NCI-H1092 (cell line): Measurements from ENCODE around the gene EXOSC1.
A peak's percentile ranks its signal among the peaks of the same experiment; 100 is the strongest.
"Not testable (repeated sequence)": the region's sequence is repeated elsewhere in the genome, so short reads cannot be mapped to it uniquely, and the experiment has no call there.

ENCODE experiments used
- DNase-seq: peaks from one replicate; lab custom pipeline; 2025; lab: John Stamatoyannopoulos, UW

Gene EXOSC1

GRCh38 chr10:97445722-97446639, at the start of gene EXOSC1, which contains the start of gene ZDHHC16:
TSS of gene EXOSC1 (minus strand) at chr10:97446006. CDS start at chr10:97445985, 21 bp downstream.
TSS of gene ZDHHC16 (plus strand) at chr10:97446175. CDS start at chr10:97451676, 5,501 bp downstream.
- peak; percentile 84 for DNase-seq

GRCh38 chr10:97494863-97495506, 49.2 kb upstream of the EXOSC1 start:
- no peak for DNase-seq

- no peak for DNase-seq
Observed at GRCh38 chr10:97494151-97494550, 48.3 kb upstream of the EXOSC1 start.

GRCh38 chr10:97490592-97490991, 44.8 kb upstream of the EXOSC1 start:
- DNase-seq, result no peak

- DNase-seq, result no peak
Observed at GRCh38 chr10:97485647-97486281, 40.0 kb upstream of the EXOSC1 start.

GRCh38 chr10:97483921-97484320, 38.1 kb upstream of the EXOSC1 start:
- DNase-seq, result no peak

- no peak for DNase-seq
Observed at GRCh38 chr10:97483506-97483905, 37.7 kb upstream of the EXOSC1 start.

GRCh38 chr10:97482381-97482780, 36.6 kb upstream of the EXOSC1 start:
- no peak for DNase-seq

- DNase-seq, result no peak
Observed at GRCh38 chr10:97481071-97481470, 35.3 kb upstream of the EXOSC1 start.

GRCh38 chr10:97479939-97480338, 34.1 kb upstream of the EXOSC1 start:
- no peak for DNase-seq

GRCh38 chr10:97479410-97479809, 33.6 kb upstream of the EXOSC1 start:
- not testable (repeated sequence) for DNase-seq

- no peak for DNase-seq
Observed at GRCh38 chr10:97475936-97476594, 30.3 kb upstream of the EXOSC1 start.

GRCh38 chr10:97474918-97475317, 29.1 kb upstream of the EXOSC1 start:
- no peak for DNase-seq

- DNase-seq, result not testable (repeated sequence)
Observed at GRCh38 chr10:97468781-97469180, 23.0 kb upstream of the EXOSC1 start.

GRCh38 chr10:97468162-97468561, 22.4 kb upstream of the EXOSC1 start:
- no peak for DNase-seq

GRCh38 chr10:97466755-97467154, 20.9 kb upstream of the EXOSC1 start:
- no peak for DNase-seq

- DNase-seq, result no peak
Observed at GRCh38 chr10:97465982-97466381, 20.2 kb upstream of the EXOSC1 start.

GRCh38 chr10:97464226-97464625, 18.4 kb upstream of the EXOSC1 start:
- DNase-seq, result no peak

GRCh38 chr10:97463363-97464132, 17.7 kb upstream of the EXOSC1 start:
- peak; percentile 4 for DNase-seq

GRCh38 chr10:97462309-97462708, 16.5 kb upstream of the EXOSC1 start:
- DNase-seq, result no peak

GRCh38 chr10:97459933-97460332, 14.1 kb upstream of the EXOSC1 start:
- no peak for DNase-seq
